RWPE2 (cell line): Measurements from ENCODE around the gene USP34.

Experiments
- ATAC-seq: fragments of 200-7000 bp; cut with Tn5 transposase; 3 replicates; pipeline ENCODE4 v1.9.1; 2021; ENCODE audit warnings: low read depth
- DNase-seq: peaks from one replicate; pipeline ENCODE4 v3.0.0-alpha.2; 2020; ENCODE audit warnings: low spot score
- H3K27ac ChIP-seq: fragments of 450-650 bp; 2 replicates; pipeline ENCODE4 v1.5.1; 2017; ENCODE audit warnings: mild to moderate bottlenecking; ENCODE audit not compliant: poor library complexity, severe bottlenecking
- H3K27me3 ChIP-seq: fragments of 250-450 bp; sonication (Bioruptor Pico); 2 replicates; pipeline ENCODE4 v1.5.1; 2021; ENCODE audit warnings: mild to moderate bottlenecking, moderate library complexity; ENCODE audit not compliant: insufficient read depth, poor library complexity, severe bottlenecking
- H3K36me3 ChIP-seq: fragments of 250-450 bp; sonication (Bioruptor Pico); 2 replicates; pipeline ENCODE4 v1.5.1; 2020; ENCODE audit warnings: low read depth, mild to moderate bottlenecking, moderate library complexity
- H3K4me1 ChIP-seq: fragments of 250-450 bp; sonication (Bioruptor Pico); 2 replicates; pipeline ENCODE4 v1.5.1; 2021; ENCODE audit warnings: mild to moderate bottlenecking, moderate library complexity; ENCODE audit not compliant: insufficient read depth, poor library complexity, severe bottlenecking
- H3K4me3 ChIP-seq: fragments of 250-450 bp; sonication (Bioruptor Pico); 2 replicates; pipeline ENCODE4 v1.5.1; 2021; ENCODE audit warnings: mild to moderate bottlenecking, moderate library complexity; ENCODE audit not compliant: severe bottlenecking
- H3K9me3 ChIP-seq: fragments of 250-450 bp; sonication (Bioruptor Pico); 2 replicates; pipeline ENCODE4 v1.5.1; 2021; ENCODE audit warnings: mild to moderate bottlenecking, moderate library complexity; ENCODE audit not compliant: severe bottlenecking
- CTCF ChIP-seq: fragments of 450-650 bp; IDR thresholded peaks from one replicate; pipeline ENCODE4 v1.5.1; 2017; ENCODE audit warnings: mild to moderate bottlenecking, moderate library complexity; ENCODE audit not compliant: poor library complexity, severe bottlenecking

USP34 gene

DNA sequence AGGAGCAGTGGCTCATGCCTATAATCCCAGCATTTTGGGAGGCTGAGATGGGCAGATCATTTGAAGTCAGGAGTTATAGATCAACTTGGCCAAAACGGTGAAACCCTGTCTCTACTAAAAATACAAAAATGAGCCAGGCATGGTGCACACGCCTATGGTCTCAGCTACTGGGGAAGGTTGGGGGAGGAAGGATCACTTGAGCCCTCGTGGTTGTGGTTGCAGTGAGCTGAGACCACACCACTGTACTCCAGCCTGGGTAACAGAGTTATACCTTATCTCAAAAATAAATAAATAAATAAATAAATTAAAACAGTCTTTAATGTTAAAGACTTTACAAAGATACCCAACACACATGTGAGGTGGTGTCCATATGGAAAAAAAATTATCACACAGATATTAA, 174.9 kb downstream of the USP34 start:
- H3K4me3 ChIP-seq, result no peak overlapping the region
- no peak for ATAC-seq
- no peaks in the 10 kb centered on the region for H3K9me3 ChIP-seq
- no peak overlapping the region for H3K27ac ChIP-seq
- TF ChIP-seq CTCF, result no peak
- H3K36me3 ChIP-seq, result peaks cover 74% of the 10 kb centered on the region
- H3K4me1 ChIP-seq, result no peaks in the 10 kb centered on the region
- H3K27me3 ChIP-seq, result no peaks in the 10 kb centered on the region
- no peak for DNase-seq

- DNase-seq, result no peak
- ATAC-seq, result no peak
- H3K27me3 ChIP-seq, result no peaks in the 10 kb centered on the region
- H3K4me1 ChIP-seq, result no peaks in the 10 kb centered on the region
- peaks cover 79% of the 10 kb centered on the region for H3K36me3 ChIP-seq
- H3K27ac ChIP-seq, result no peak overlapping the region
- no peak overlapping the region for H3K4me3 ChIP-seq
- TF ChIP-seq CTCF, result no peak
- no peaks in the 10 kb centered on the region for H3K9me3 ChIP-seq
Measured at GRCh38 chr2:61291851-61292575, 178.9 kb downstream of the USP34 start.

DNA sequence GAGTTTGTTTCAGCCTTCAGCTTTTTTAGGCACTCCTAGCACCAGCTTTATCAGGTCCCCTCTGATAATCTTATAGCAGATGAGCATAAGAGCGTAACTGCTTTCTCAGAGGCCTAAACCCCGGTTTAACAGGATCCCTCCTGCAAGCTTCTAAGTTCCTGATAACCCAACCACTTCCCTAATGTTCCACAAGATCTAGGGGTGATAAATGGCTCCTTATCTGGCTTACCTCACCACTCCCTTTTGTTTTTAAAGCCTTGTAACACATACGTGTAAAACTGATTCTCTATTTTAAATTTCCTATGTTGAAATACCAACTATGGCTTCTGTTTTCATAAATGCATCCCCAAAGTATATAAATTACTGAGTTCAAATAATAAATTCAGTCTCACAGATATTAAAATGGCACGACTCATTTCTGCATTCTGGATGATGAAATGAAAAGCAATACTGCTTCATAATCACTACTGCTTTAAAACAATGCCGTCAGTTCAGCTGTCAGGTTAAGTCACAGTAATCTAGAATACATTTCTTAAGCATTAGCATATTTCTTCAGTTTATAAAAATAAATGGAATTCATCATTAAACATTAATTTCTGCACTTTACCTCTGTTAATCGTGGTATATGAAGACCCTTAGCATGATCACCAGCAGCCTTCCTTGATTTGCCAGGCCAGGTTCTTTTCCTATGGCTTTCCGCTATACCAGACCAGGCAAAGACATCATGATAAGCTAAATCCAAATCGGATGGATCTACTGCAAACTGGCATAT, 182.6 kb downstream of the USP34 start:
- Histone ChIP-seq H3K4me1 (no peaks in the 10 kb centered on the region), H3K4me3 (no peak overlapping the region), H3K9me3 (no peaks in the 10 kb centered on the region), H3K27me3 (no peaks in the 10 kb centered on the region), H3K27ac (no peak overlapping the region), H3K36me3 (peaks cover 68% of the 10 kb centered on the region)
- no peak for TF ChIP-seq CTCF
- ATAC-seq, result no peak
- DNase-seq, result no peak

- no peak for ATAC-seq
- Histone ChIP-seq H3K27me3 (no peaks in the 10 kb centered on the region), H3K4me1 (no peaks in the 10 kb centered on the region), H3K27ac (no peak overlapping the region), H3K36me3 (peaks cover 72% of the 10 kb centered on the region), H3K4me3 (no peak overlapping the region), H3K9me3 (no peaks in the 10 kb centered on the region)
- TF ChIP-seq CTCF, result no peak
- no peak for DNase-seq
Measured at GRCh38 chr2:61287254-61287653, 183.6 kb downstream of the USP34 start.
